T-helper 2 cell treated with Interferon-gamma antibody and Interleukin-4, amounts not matched to agents 100 ng/mL and 5 ng/mL, for 36 hours (primary cell): ENCODE measurements around the gene POPDC3. TPM values are rescaled to one million over a fixed set of nuclear protein-coding genes. Genes with fewer than 3 reads are reported as not detected.

Experiments used
- intact Hi-C: fragments of 100-400 bp; cut with micrococcal nuclease; formaldehyde crosslinking; loops from one replicate; pipeline ENCODE4 v1.15.1; 2023
- total RNA-seq: library from RNA; stranded (reverse); gene quantifications from 2 replicates; pipeline ENCODE4 v1.2.3, GENCODE V29; 2022

Gene POPDC3
- total RNA-seq, 1 donor from 2014 or later: not detected

DNA sequence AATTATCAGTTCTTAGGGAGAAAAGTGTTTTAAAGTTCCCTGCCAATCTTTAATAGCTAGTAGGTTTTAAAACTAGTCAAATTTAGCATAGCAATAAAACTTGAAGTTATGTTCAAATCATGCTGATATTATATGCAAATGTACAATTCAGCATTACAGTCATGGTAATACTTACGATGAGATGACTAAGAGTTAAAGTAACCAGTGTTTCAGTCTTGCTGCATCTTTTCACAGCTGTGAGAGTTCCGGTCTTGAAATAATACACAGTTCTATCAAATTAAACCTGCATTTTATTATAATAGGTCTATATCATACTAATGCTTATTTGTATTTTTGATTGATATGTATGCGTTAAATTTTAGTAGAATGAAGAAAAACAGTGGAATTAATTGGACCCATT is 26.1 kb downstream of the POPDC3 start:
- intact Hi-C loops: no loop called here

DNA sequence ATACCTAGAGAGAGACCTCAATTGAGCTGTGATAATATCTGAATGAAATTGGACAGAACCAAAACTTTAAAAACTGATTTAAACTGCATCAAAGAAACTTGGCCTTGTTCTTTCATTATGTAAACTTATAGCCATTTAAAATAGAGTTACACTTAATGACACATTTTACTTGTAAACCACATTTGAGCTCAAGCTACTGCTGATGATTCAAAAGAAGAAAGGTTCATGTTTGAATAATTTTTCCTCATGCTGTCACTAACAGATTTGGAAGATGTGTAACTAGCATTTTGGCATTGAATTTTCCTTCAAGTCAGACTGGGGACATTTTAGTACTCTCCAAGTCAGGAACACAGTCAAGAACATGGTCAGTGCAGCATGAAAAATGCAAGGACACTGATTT is 26.9 kb downstream of the POPDC3 start:
- intact Hi-C loops: no loop called here

DNA sequence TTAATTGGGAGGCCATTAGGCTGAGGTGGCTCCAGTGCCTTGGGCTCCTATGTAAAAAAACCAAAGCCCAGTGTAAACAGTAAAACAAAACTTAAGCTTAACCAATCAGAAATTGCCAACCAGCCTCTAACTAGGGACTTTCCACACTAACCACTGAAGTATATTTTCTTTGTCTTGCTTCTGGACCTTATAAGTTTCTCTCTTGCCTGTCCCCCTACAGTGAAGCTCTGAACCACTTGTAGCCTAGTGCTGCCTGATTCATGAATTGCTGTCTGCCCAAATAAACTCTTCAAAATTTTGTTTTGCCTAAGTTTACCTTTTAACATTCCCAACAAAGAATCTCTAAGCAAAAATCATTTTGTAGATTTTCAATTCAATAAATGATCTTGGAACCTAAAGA is 28.2 kb downstream of the POPDC3 start:
- intact Hi-C loops: no loop called here

DNA sequence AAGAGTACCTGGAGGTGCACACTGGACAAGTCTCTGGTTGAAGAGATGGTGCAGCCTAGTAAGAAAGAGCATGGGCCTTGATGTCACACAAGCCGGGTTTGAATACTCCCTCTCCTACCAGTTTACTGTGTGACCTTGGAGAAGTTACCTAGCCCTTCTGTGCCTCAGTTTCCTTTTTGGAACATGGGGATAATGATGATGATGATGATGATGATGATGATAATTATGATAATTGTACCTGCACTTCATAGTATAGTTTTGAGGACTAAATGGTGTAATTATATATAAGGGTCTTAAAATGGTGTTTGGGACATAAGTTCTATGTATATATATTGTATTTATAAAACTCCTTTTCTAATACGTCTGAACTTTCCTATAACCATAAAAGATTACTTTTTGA is 41.7 kb downstream of the POPDC3 start:
- intact Hi-C loops: loop anchor here (5.0 kb wide), 1 partner anchor 264 kb away; the partner anchor contains the start of gene PREP

DNA sequence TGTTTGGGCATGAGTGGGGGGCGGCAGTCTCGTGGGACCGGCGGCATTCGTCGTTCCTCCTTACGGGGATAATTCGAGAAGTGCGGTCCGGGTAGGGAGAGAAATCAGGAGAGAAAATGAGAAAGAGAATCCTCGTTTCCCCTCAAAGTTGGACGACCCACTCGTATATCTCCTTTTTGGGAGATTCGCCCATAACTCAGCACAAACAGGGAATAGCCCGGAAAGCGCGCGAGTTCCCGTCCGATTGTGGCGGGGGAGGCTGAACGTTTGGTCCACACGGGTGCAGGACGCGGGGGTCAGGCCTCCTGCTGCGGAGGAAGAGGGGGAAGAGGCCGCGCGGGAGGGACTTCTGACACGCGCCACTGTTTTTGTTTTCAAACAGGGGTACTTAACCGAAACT is 42.4 kb downstream of the POPDC3 start:
- intact Hi-C loops: loop anchor here (5.0 kb wide), 1 partner anchor 265 kb away; the partner anchor contains the start of gene PREP

DNA sequence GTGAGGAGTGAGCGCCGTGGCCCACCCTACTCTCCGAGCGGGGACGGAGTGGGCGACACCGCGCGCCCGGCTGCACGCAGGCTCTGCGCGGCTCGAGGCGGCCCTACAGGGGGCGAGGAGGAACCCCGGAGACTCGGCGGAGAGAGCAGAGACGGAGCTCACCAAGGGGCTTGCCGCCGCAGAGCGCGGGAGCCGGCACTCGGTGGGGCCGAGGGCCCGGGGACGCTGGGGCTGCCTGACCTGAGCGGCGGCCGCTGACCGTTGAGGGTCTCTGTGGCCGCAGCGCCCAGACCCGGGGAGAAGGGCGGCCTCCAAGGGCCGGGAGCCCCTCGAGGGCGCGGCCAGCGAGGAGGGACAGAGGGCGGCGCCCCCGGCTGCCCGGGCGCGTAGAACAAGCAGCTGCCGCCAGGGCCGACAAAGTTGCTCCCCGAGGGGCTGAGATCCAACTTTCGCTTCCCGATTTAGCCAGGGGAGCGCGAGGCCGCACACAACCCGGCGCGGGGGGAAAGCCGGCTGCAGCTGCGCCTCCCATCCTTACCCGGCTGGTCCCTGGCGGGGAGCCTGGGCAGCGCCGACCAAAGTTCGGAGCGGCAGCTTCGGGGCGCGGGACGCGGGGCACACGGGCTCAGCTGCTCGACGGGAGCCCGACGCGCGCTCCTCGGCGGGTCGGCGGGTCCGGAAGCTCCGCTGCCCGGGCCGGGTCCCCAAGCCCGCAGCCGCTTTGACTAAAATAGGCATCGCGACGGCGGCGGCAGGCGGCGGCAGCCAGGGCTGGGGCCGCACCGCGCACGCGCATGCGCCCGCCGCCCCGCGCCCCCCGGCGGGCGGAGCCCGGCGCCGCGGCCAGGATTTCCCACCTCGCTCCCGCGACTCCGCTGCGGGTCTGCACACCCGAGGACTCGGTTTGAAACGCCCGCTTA is 43.1 kb downstream of the POPDC3 start:
- intact Hi-C loops: loop anchor here (5.0 kb wide), 1 partner anchor 266 kb away; the partner anchor contains the start of gene PREP

DNA sequence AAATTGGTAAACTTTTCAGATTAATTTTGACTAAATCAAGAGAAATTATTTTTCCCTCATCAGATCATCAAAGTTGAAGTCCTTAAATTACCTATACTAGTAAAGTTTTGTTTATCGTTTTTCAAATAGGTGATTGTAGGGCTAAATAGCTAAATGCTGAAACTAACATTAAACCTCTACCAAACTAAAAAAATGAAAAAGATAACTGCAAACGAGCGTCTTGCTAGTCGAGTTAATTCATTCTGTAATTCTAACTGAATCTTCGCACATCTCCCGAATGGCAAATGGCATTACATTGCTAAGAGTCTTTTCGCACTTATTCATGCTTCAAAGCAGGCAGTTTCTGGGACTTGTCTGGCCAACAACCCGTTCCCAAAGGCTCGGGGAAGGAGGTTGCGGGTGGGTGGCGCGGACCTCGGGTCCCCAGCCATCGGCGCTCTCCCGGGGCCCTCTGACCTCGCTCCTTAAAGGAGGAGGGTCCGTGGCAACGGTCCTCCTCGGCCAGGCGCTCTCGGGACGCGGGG is 43.8 kb downstream of the POPDC3 start:
- intact Hi-C loops: loop anchor here (5.0 kb wide), 1 partner anchor 266 kb away; the partner anchor contains the start of gene PREP

DNA sequence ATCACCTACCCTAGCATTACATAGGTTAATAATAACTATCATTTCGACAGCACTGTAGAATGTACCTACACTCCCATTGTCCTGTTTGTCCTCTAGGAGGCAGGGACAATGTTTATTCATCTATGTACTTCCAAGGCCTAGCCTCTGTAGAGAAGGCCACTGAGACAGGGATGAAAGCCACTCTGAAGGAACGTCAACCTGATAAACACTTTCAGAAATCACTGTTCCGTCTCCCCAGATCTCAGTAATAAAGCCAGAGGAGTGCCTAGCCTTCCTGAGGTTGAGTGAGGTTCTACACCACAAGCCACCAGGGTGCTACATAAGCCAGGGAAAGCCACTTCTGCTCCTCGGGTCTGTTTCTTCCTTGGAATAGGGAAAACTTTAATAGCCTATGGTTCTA is 44.8 kb downstream of the POPDC3 start:
- intact Hi-C loops: loop anchor here (5.0 kb wide), 1 partner anchor 267 kb away; the partner anchor contains the start of gene PREP

DNA sequence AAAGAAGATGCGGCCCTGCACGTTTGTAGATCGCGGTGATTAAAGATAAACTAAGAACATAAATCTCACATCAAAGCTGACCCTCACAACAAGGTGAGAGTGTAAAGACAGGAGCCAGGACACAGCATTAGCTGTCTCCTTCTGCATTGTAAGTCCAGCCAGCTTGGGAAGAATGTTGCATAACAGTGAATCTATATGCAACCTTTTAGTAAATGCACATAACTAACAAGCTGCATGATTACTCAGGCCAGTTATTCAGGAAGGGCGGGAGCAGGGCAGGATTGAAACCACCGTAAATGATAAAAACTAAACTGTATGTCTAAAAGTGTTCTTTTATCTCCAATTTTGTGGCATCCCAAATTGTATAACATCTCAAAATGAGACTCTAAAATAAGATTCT is 57.1 kb downstream of the POPDC3 start:
- intact Hi-C loops: no loop called here

DNA sequence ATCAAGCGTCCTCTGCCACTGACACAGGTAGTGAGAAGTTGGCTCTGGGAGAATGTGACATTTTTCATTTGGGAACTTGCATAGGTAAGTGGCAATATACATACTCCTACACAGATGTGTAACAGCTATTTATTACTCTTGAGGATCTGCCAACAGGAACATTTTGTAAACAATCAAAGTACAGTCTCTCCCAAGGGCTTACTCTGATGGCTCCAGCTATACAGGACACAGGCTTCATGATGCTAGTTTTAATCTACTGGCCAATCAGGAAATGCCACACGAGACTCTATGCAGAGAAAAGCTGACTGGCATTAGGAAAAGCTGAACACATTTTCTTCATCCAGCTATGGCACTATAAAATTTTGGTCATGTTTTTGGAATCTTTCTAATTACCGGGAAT is 57.8 kb downstream of the POPDC3 start:
- intact Hi-C loops: no loop called here

DNA sequence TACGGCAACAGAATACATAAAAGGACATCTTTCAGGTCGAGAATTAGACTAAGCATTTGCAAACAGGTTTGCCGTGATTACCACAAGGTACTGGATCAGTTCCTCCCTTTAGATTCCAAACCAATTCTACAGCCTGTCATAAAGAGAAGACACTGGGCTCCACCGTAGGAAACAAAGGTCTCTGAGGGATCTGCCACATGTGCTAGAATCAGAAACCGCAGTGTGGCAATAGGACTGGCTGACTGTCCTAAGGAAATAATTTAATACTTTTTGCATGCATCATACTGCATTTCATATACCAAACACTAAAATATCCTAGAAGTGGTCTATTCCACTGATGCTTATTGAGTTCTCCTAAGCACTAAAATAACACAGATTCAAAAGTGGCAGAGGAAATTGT is 59.2 kb downstream of the POPDC3 start:
- intact Hi-C loops: no loop called here

DNA sequence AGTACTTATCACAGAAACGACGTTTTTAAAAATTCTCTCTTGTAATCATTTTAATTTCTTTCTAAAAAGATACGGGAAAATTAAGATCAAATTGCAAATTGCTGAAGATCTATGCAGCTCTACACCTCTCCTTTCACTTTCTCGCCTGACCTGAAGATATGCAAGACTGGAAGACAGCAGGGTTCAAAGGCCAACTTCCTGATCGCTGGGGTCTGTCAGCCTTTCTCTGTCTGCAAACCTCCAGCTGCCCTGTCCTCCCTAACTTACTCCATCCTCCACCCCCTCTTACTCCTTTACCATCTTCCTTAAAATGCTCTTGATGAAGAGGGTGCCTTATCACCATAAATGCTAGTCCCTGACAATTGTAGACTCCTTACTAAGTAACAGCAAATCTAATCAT is 63.7 kb downstream of the POPDC3 start:
- intact Hi-C loops: no loop called here

DNA sequence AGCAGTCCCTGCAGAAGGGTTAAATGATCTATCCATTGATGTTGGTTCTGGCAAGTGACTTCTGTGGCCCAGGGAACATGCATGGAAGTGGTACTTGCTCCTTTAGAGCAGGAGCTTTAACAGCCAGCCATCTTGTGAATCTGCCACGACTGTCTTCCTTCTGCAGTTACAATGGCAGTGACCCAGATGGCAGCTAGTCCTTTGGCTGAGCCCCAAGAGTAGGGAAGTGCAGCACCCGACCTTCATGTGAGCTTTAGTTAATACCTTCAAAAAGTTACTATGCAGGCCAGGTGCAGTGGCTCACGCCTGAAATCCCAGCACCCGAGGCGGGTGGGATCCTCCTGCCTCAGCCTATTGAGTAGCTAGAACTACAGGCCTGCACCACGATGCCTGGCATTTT is 66.4 kb downstream of the POPDC3 start:
- intact Hi-C loops: no loop called here

DNA sequence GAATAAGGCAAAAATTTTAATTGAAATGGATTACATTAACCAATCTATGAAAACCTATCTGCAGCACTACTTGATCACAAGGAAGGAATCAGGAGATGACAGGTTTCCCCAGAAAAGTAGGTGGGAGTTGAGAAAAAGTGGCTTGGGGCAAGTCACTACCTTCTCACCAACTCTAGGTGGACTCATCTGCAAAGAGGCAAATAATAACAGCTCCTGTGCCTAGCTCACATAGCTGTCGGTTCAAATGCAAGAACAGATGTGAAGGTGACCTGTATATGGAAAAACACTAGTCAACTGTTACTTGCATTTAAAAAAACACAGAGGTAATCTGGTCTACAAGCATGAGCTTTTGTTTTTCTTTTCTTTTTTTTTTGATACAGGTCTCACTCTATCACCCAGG is 67.2 kb downstream of the POPDC3 start:
- intact Hi-C loops: no loop called here

DNA sequence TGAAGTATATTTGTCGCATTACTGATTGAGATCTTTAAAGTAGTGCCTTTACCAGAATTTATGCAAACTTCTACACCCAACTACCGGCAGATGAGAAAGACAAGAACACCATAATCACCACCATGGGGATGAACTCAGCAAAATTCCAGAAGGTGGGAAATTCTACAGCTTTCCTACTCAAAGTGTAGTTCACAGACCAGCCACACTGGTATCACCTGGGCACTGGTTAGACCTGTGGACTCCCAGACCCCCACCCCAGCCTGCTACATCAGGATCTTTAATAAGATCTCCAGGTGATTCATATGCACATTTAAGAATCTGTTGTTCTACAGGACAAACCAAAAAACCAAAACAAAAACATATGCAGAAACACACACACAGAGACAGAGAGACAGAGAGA is 67.9 kb downstream of the POPDC3 start:
- intact Hi-C loops: no loop called here

DNA sequence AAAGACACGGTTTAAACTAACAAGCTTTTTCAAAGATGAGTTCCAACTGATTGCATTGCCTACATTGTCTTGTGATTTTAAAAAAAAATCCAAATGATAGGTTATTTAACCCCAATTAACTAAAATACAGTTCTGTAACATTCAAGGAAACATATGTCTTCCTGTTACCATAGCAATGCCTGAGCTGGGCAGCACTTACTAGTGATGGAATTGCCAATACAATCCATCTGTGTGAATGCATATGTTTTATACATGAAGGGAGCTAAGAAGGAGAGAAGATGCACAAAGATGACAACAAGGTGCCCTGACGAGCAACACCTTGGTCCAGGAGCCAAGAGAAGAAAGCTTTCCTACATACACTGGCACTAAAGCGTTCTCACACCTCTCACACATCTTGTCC is 68.7 kb downstream of the POPDC3 start:
- intact Hi-C loops: no loop called here

DNA sequence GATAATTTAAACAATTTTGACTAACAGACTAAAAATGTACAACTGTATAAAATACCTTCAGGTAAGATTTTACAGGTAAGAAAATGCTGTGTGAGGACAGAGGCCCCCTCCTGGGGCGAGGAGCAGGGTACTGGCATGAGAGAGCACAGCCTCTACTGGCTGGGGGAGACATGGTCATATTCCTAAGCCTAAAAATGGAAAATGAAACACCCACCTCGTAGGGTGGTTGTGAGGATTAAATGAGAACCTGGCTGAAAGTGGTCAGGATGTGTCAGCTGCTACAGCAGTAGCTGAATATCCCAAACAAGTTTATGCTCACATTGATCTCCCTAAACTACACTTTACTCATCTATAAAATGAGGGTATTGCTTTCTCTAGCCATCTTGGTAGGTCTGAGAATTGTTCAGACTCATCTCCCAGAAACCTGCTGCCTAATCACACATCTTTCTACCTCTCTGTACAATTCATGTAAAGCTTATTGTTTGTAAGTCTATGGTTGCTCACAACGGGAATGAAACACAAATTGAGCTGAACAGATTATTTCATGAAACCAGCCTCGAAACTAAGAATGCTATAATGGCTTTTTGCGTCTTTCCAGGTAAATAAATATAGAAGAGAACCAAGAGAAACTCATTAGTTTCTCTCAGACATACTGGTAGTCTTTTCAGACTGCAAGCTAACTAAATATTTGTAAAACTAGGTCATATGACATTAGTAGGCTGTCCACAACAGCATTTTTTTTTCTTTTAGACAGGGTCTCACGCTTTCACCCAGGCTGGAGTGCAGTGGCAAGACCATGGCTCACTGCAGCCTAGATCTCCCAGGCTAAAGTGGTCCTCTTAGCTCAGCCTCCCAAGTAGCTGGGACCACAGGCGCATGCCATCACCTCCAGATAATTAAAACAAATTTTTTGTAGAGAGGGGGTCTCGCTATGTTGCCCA is 69.6 kb downstream of the POPDC3 start:
- intact Hi-C loops: no loop called here

DNA sequence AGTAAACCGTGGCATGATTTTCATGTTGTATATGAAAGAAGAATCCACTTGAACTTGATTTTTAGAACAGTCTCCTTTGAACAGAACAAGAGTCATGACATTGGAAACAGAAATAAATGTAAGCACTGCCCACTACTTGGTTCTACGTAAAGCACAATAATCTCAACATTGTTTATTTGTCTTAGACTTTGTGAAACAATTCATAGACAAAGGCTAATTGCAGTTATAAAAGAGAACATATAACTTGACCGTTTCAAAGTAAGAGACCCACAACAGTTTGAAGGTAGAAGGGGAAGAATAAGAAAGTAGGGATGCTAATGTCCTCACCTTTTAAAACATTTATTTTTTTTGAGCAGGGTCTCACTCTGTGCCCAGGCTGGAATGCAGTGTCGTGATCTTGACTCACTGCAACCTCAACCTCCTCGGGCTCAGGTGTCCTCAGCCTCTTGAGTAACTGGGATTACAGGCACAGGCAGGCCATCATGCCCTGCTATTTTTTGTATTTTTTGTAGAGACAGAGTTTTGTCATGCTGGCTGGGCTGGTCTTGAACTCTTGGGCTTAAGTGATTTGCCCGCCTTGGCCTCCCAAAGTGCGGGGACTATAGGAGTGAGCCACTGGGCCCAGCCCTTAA is 71.1 kb downstream of the POPDC3 start:
- intact Hi-C loops: no loop called here
